SK-N-SH (cell line): ENCODE results near the gene LTA4H. TPM values are rescaled to one million over a fixed set of nuclear protein-coding genes. Genes with fewer than 3 reads are reported as not detected.

ENCODE experiments used
- CTCF ChIA-PET: fragments of 300-600, 350-600 bp; formaldehyde crosslinking; extraction: SDS; loops from one replicate; lab custom pipeline; 2021; lab: Yijun Ruan, JAX
- POLR2A ChIA-PET: fragments of 350-600 bp; sonication (Branson Sonifier 250); formaldehyde crosslinking; extraction: SDS; loops from one replicate; lab custom pipeline; 2020; ENCODE audit warnings: antibody characterized with exemption, inconsistent platforms; lab: Yijun Ruan, JAX
- DNase-seq: peaks from one replicate; pipeline ENCODE4 v3.0.0; 2012
- H2AFZ ChIP-seq: fragments of 200-600 bp; sonication (generic); 2 replicates; pipeline ENCODE4 v1.8.1; 2016; ENCODE audit warnings: antibody characterized with exemption, mild to moderate bottlenecking, low read depth
- H3F3A ChIP-seq: fragments of 200-600 bp; sonication (generic); replicated peaks from 2 replicates; pipeline ENCODE3; 2016; ENCODE audit warnings: antibody characterized with exemption, mild to moderate bottlenecking; ENCODE audit not compliant: insufficient read depth
- H3K27ac ChIP-seq, 2 experiments: fragments of 200-500 bp in 1 of 2; fragments of 200-600 bp in 1 of 2; sonication (Bioruptor generic) in 1 of 2; sonication (generic), shearing (Covaris generic) in 1 of 2; 2 replicates each; pipeline versions ENCODE4 v1.5.1 to v1.6.1; 2014 to 2016; ENCODE audit warnings: low read depth in 2 of 2, inconsistent platforms in 1 of 2, low read length in 1 of 2, mild to moderate bottlenecking in 1 of 2, mixed read lengths in 1 of 2
- H3K27me3 ChIP-seq: fragments of 200-600 bp; sonication (generic), shearing (Covaris generic); 2 replicates; pipeline ENCODE4 v1.6.1; 2016; ENCODE audit warnings: mixed run types; ENCODE audit not compliant: insufficient read depth
- H3K36me3 ChIP-seq, 2 experiments: fragments of 200-500 bp in 1 of 2; fragments of 200-600 bp in 1 of 2; sonication (Bioruptor generic) in 1 of 2; sonication (generic) in 1 of 2; replicated peaks in 1 of 2; 2 replicates each; pipeline versions ENCODE3 to v1.5.1; 2014 to 2016; ENCODE audit warnings: low read length in 1 of 2, mild to moderate bottlenecking in 1 of 2; ENCODE audit not compliant: insufficient read depth in 2 of 2, control insufficient read depth in 1 of 2
- H3K4me1 ChIP-seq, 2 experiments: fragments of 200-500 bp in 1 of 2; fragments of 200-600 bp in 1 of 2; sonication (Bioruptor generic) in 1 of 2; sonication (generic), shearing (Covaris generic) in 1 of 2; 2 replicates each; pipeline versions ENCODE4 v1.5.1 to v1.6.1; 2014 to 2016; ENCODE audit warnings: low read depth in 1 of 2, low read length in 1 of 2, mixed run types in 1 of 2; ENCODE audit not compliant: insufficient read depth in 2 of 2, control insufficient read depth in 1 of 2
- H3K4me2 ChIP-seq: fragments of 200-600 bp; sonication (generic), shearing (Covaris generic); 2 replicates; pipeline ENCODE4 v1.6.1; 2017; ENCODE audit warnings: mixed run types
- H3K4me3 ChIP-seq, 2 experiments: fragments of 200-500 bp in 1 of 2; fragments of 200-600 bp in 1 of 2; sonication (Bioruptor generic) in 1 of 2; sonication (generic), shearing (Covaris generic) in 1 of 2; 2 replicates each; pipeline versions ENCODE4 v1.5.1 to v1.8.1; 2014 to 2016; ENCODE audit warnings: low read depth in 2 of 2, inconsistent platforms in 1 of 2, low read length in 1 of 2, mild to moderate bottlenecking in 1 of 2, mixed read lengths in 1 of 2, moderate library complexity in 1 of 2
- H3K79me2 ChIP-seq: fragments of 200-600 bp; sonication (generic); 2 replicates; pipeline ENCODE4 v1.8.1; 2017; ENCODE audit warnings: mild to moderate bottlenecking; ENCODE audit not compliant: insufficient read depth
- H3K9ac ChIP-seq: fragments of 200-600 bp; sonication (generic); 2 replicates; pipeline ENCODE4 v1.6.1; 2017; ENCODE audit warnings: mixed run types
- H3K9me2 ChIP-seq: fragments of 200-600 bp; sonication (generic); 2 replicates; pipeline ENCODE4 v1.6.1; 2017; ENCODE audit warnings: mixed run types
- H3K9me3 ChIP-seq: fragments of 200-600 bp; sonication (generic); 2 replicates; pipeline ENCODE4 v1.6.1; 2017; ENCODE audit warnings: mixed run types, mild to moderate bottlenecking, moderate library complexity
- H4K20me1 ChIP-seq: fragments of 200-600 bp; sonication (generic); 2 replicates; pipeline ENCODE4 v1.6.1; 2017; ENCODE audit warnings: mild to moderate bottlenecking, mixed run types; ENCODE audit not compliant: insufficient read depth
- CHD2 ChIP-seq: fragments of 150-350 bp; IDR thresholded peaks from 2 replicates; pipeline ENCODE4 v1.6.1; 2018; ENCODE audit warnings: low read length; ENCODE audit not compliant: partially characterized antibody
- ELF1 ChIP-seq: IDR thresholded peaks from 2 replicates; pipeline ENCODE4 v1.4.0; 2012
- EP300 ChIP-seq, 2 experiments: IDR thresholded peaks; 2 replicates each; pipeline versions ENCODE4 v1.4.0 to v1.6.1; 2012; ENCODE audit warnings: borderline replicate concordance in 1 of 2, low read depth in 1 of 2, low read length in 1 of 2
- EZH2phosphoT487 ChIP-seq: fragments of 200-600 bp; sonication (generic); IDR thresholded peaks from 2 replicates; pipeline ENCODE4 v1.6.1; 2017; ENCODE audit warnings: low read depth, mixed run types, mild to moderate bottlenecking, antibody characterized with exemption, moderate library complexity, borderline replicate concordance
- FOXJ3 ChIP-seq: sonication (generic); formaldehyde crosslinking; IDR thresholded peaks from 2 replicates; pipeline ENCODE4 v1.5.1; 2020; ENCODE audit warnings: mild to moderate bottlenecking, missing genetic modification reagents
- GABPA ChIP-seq: IDR thresholded peaks from 2 replicates; pipeline ENCODE4 v1.4.0; 2012; ENCODE audit warnings: low read depth, mild to moderate bottlenecking
- MEF2A ChIP-seq: IDR thresholded peaks from 2 replicates; pipeline ENCODE4 v1.4.0; 2012; ENCODE audit warnings: low read depth, borderline replicate concordance
- RAD21 ChIP-seq: IDR thresholded peaks from 2 replicates; pipeline ENCODE4 v1.6.1; 2012; ENCODE audit warnings: mild to moderate bottlenecking, low read length
- RCOR1 ChIP-seq: fragments of 150-350 bp; IDR thresholded peaks from 2 replicates; pipeline ENCODE4 v1.6.1; 2017; ENCODE audit warnings: antibody characterized with exemption, low read length
- SIN3A ChIP-seq: IDR thresholded peaks from 2 replicates; pipeline ENCODE4 v1.6.1; 2012; ENCODE audit warnings: low read depth, mild to moderate bottlenecking, low read length, moderate library complexity, borderline replicate concordance
- TAF1 ChIP-seq: IDR thresholded peaks from 2 replicates; pipeline ENCODE4 v1.6.1; 2012; ENCODE audit warnings: low read depth, mild to moderate bottlenecking, low read length, moderate library complexity, borderline replicate concordance
- TCF12 ChIP-seq: IDR thresholded peaks from 2 replicates; pipeline ENCODE4 v1.4.0; 2012
- TEAD4 ChIP-seq: IDR thresholded peaks from 2 replicates; pipeline ENCODE4 v1.4.0; 2012; ENCODE audit warnings: mild to moderate bottlenecking, borderline replicate concordance; ENCODE audit not compliant: insufficient read depth
- YY1 ChIP-seq: IDR thresholded peaks from 2 replicates; pipeline ENCODE4 v1.4.0; 2012; ENCODE audit warnings: low read depth, mild to moderate bottlenecking
- WGBS: methylation state at CpG from one replicate; pipeline ENCODE4 v1.1.6; 2017; ENCODE audit warnings: low lambda C conversion rate; 5-methylcytosine and 5-hydroxymethylcytosine counted together
- polyA plus RNA-seq, 3 experiments: library from polyadenylated mRNA; depleted of rRNA; stranded (reverse); fragments of >200 nt; gene quantifications; 2 replicates each; pipeline ENCODE4 v1.2.3, GENCODE V29; 2012
- TF ChIP-seq, protein P1 (sequence below): IDR thresholded peaks from 2 replicates; pipeline ENCODE4 v1.4.0; 2012; ENCODE audit warnings: low read depth, borderline replicate concordance
- TF ChIP-seq, protein P2 (sequence below): fragments of 150-350 bp; IDR thresholded peaks from 2 replicates; pipeline ENCODE4 v1.6.1; 2016; ENCODE audit warnings: mild to moderate bottlenecking, low read depth, low read length
- TF ChIP-seq, protein P3 (sequence below): fragments of 150-350 bp; IDR thresholded peaks from 2 replicates; pipeline ENCODE4 v1.6.1; 2017; ENCODE audit warnings: antibody characterized with exemption, low read length, low read depth, borderline replicate concordance

LTA4H gene
- polyA plus RNA-seq, 1 of the 3 experiments (the other 2 are of a cell fraction), result 55.9 TPM

DNA sequence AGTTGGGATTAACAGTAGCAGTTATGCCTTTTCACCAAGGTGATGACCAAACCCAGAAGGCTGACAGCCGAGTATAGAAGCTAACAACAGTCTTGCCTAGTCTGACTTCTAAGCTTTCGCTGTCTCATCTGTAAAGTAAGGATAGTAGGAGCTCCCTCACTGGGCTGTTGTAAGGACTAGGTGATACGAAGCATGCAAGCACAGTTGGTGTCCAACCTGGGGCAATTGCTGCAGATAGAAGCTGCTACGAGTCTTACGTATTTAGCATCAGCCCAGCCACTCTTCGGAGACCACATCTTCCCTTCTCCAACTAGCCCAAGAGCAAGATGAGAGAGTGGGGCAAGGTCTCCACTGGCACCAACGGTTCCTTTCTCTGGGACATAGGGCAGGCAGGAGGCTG, 45.3 kb downstream of the LTA4H start (continued):
- TF ChIP-seq, protein P1, sequence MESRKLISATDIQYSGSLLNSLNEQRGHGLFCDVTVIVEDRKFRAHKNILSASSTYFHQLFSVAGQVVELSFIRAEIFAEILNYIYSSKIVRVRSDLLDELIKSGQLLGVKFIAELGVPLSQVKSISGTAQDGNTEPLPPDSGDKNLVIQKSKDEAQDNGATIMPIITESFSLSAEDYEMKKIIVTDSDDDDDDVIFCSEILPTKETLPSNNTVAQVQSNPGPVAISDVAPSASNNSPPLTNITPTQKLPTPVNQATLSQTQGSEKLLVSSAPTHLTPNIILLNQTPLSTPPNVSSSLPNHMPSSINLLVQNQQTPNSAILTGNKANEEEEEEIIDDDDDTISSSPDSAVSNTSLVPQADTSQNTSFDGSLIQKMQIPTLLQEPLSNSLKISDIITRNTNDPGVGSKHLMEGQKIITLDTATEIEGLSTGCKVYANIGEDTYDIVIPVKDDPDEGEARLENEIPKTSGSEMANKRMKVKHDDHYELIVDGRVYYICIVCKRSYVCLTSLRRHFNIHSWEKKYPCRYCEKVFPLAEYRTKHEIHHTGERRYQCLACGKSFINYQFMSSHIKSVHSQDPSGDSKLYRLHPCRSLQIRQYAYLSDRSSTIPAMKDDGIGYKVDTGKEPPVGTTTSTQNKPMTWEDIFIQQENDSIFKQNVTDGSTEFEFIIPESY, result no peak

DNA sequence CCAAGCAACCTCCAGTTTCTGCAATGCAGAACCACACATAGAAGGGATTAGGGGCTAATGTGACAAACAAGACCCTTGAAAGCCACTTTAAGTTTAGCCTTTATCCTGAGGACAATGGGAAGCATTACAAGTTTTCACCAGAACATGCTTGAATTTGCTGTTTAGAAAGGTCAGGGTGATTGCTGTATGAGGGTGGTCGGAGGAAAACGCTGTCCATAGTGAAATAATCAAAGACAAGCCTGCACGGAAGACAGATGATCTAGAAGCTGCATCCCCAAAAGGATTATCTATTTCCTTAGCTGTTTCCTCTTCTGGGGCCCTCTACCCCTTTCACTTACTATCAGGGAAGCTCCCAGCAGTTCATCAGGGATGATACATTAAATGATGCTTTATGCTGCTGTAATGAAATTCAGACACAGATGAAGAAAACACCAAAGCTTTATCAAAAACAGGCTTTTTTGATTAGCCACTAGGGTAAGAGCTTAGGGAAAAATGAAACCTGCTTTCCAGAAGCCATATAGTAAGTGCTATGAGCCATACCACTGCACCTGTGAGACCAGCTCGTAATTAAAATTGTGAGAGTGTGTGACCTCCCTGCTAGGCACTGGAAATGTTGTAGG, 45.8 kb downstream of the LTA4H start:
- H3K4me3 ChIP-seq, result no peak overlapping the region
- no peaks in the 10 kb centered on the region for H3K9me3 ChIP-seq
- ChIA-PET POLR2A (interaction anchor here (0.8 to 0.9 kb wide), 2 partner anchors 47 to 250 kb away, joined by 3 to 4 read pairs; partner anchors contain the start of genes AMDHD1 and CCDC38), CTCF (interaction anchor here (1.0 to 3.3 kb wide), 5 partner anchors 9 to 73 kb away, joined by 3 to 22 read pairs (median 5); no protein-coding TSS in a partner anchor)
- H3F3A ChIP-seq, result no peaks in the 10 kb centered on the region
- H3K36me3 ChIP-seq, result no peaks in the 10 kb centered on the region
- no peak overlapping the region for H3K9ac ChIP-seq
- peak; percentile 64 for DNase-seq
- H2AFZ ChIP-seq, result no peak overlapping the region
- H3K27me3 ChIP-seq, result no peaks in the 10 kb centered on the region
- peaks cover 0 to 17% of the 10 kb centered on the region in 2 experiments; a peak in 2 of 4 replicates for H3K4me1 ChIP-seq
- H3K27ac ChIP-seq, result peak overlapping the region in 1 of 2 experiments; percentile 41; a peak in 2 of 4 replicates
- no peaks in the 10 kb centered on the region for H3K79me2 ChIP-seq
- H3K4me2 ChIP-seq, result no peak overlapping the region
- WGBS, result 46% methylated on average over 4 of the region's 4 CpGs
- no peaks in the 10 kb centered on the region for H3K9me2 ChIP-seq
- TF ChIP-seq GABPA (no peak), RCOR1 (peak; percentile 49; the same call in 1 of the 2 replicates), CHD2 (peak; percentile 17), ELF1 (no peak), EZH2phosphoT487 (no peak), FOXJ3 (CRISPR knock-in tag) (no peak), TCF12 (no peak), RAD21 (no peak)
- TF ChIP-seq, protein P2, sequence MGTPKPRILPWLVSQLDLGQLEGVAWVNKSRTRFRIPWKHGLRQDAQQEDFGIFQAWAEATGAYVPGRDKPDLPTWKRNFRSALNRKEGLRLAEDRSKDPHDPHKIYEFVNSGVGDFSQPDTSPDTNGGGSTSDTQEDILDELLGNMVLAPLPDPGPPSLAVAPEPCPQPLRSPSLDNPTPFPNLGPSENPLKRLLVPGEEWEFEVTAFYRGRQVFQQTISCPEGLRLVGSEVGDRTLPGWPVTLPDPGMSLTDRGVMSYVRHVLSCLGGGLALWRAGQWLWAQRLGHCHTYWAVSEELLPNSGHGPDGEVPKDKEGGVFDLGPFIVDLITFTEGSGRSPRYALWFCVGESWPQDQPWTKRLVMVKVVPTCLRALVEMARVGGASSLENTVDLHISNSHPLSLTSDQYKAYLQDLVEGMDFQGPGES, result no peak
- TF ChIP-seq, all 33 proteins: peak for 2
- no peaks in the 10 kb centered on the region for H4K20me1 ChIP-seq

DNA sequence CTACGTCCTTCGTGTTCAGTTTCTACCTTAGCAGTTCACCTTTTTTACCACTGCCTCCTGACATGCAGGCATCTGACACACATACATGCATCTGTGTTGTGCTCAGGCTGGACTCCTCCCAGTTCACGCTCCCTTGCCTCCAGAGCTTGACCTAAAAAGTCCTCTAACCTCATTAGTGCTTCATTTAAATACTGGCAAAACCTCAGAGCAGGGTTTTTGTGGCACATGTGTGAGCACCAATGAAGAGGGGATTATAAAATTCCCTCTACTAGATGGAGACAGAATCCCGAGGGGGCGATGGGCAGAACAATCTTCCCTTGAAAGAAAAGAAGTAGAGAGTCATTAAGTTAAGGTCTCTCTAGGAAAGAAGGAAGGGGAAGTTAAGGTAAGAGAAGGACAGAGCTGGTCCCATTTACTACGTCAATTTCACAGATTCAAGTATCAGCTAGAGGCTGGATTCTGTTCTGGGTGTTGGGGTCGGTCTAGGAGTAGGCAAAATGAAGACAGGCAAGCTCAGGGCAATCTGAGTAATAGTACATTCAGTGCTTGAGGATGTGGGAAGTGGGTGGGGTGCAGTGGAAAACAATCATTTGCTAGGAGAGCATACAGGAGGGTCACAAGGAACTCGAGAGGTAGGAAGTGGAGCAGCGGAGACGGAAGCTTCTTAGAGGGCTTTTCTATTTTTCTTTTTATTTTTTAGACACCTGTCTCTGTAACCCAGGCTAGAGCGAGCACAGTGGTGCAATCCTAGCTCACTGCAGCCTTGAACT, 46.7 kb downstream of the LTA4H start:
- 60% methylated on average over 11 of the region's 11 CpGs for WGBS
- Histone ChIP-seq H3K9me2 (no peaks in the 10 kb centered on the region), H3K4me2 (no peak overlapping the region), H3K4me3 (no peak overlapping the region), H2AFZ (no peak overlapping the region), H3K27me3 (no peaks in the 10 kb centered on the region), H4K20me1 (no peaks in the 10 kb centered on the region), H3K27ac (no peak overlapping the region), H3K4me1 (peaks cover 0 to 17% of the 10 kb centered on the region in 2 experiments; a peak in 2 of 4 replicates), H3K9me3 (no peaks in the 10 kb centered on the region), H3K9ac (no peak overlapping the region), H3K36me3 (no peaks in the 10 kb centered on the region), H3F3A (no peaks in the 10 kb centered on the region), H3K79me2 (no peaks in the 10 kb centered on the region)
- TF ChIP-seq EP300 (IDR thresholded peaks at IDR 0.05; ENCODE audit: borderline replicate concordance in 1 of 2, low read depth in 1 of 2, low read length in 1 of 2), result no peak
- TF ChIP-seq ELF1, result no peak
- TF ChIP-seq, protein P2, result no peak
- no peak for TF ChIP-seq YY1
- TF ChIP-seq, protein P3, sequence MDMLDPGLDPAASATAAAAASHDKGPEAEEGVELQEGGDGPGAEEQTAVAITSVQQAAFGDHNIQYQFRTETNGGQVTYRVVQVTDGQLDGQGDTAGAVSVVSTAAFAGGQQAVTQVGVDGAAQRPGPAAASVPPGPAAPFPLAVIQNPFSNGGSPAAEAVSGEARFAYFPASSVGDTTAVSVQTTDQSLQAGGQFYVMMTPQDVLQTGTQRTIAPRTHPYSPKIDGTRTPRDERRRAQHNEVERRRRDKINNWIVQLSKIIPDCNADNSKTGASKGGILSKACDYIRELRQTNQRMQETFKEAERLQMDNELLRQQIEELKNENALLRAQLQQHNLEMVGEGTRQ, result no peak
- no peak for TF ChIP-seq MEF2A
- no peak for TF ChIP-seq SIN3A
- TF ChIP-seq TEAD4, result no peak
- TF ChIP-seq TAF1, result no peak
- TF ChIP-seq EZH2phosphoT487, result no peak
- ChIA-PET POLR2A (no interaction called here), CTCF (interaction anchor here (1.0 to 3.3 kb wide), 6 partner anchors 9 to 72 kb away, joined by 3 to 22 read pairs (median 4); no protein-coding TSS in a partner anchor)
- no peak for DNase-seq
